Measurements from ENCODE around the gene MEAK7.
"Not testable (repeated sequence)": the region's sequence is repeated elsewhere in the genome, so short reads cannot be mapped to it uniquely, and the experiment has no call there.

The MEAK7 gene

DNA sequence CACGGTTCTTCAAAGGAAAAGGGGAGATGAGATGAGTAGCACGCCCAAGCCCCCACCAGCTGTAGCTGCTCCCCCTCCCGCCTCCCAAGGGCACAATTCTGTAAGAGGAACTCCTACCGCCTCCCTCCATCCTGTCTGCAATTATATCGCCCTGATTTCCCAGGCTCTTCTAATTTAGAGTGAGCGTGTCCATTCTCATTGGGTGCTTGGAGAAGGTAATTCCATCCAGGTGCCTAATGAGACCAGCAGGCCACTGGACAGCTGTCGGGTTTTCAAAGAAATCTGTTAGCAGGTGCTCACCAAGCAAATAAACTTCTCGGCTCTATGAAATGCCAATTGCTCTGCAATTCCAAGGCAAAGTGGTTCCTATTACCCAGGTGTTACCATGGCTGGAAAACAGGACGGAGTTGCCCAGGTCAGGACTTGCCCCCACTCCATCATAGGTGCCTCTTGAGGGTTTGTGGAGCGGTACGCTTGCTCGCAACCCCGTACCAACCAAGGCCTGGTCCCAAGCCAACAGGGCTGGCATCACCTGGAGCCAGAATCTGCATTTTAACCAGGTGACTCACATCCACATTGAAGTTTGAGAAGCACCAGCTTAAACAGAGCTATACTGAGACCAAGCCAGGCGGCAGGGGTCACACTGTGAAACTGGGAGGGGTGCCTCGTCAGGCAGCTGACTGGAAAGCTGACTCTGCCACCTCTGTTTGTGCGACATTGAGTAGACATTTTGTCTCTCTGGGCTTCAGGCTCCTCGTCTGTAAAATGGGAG is 16.5 kb upstream of the MEAK7 start:
- TF ChIP-seq, protein P1, sequence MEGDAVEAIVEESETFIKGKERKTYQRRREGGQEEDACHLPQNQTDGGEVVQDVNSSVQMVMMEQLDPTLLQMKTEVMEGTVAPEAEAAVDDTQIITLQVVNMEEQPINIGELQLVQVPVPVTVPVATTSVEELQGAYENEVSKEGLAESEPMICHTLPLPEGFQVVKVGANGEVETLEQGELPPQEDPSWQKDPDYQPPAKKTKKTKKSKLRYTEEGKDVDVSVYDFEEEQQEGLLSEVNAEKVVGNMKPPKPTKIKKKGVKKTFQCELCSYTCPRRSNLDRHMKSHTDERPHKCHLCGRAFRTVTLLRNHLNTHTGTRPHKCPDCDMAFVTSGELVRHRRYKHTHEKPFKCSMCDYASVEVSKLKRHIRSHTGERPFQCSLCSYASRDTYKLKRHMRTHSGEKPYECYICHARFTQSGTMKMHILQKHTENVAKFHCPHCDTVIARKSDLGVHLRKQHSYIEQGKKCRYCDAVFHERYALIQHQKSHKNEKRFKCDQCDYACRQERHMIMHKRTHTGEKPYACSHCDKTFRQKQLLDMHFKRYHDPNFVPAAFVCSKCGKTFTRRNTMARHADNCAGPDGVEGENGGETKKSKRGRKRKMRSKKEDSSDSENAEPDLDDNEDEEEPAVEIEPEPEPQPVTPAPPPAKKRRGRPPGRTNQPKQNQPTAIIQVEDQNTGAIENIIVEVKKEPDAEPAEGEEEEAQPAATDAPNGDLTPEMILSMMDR (IDR thresholded peaks at IDR 0.05; ENCODE audit: low read depth, low read length, missing control alignments): no peak
- in situ Hi-C loops (cut with HindIII; ENCODE audit: low sequenced_read_pairs): loop anchor here (25.0 kb wide), 1 partner anchor 216 kb away; no protein-coding TSS in a partner anchor
- DNase-seq (ENCODE audit: low read depth): no peak
- no peak overlapping the region for H3K4me3 ChIP-seq (ENCODE audit: low read depth, low read length)

DNA sequence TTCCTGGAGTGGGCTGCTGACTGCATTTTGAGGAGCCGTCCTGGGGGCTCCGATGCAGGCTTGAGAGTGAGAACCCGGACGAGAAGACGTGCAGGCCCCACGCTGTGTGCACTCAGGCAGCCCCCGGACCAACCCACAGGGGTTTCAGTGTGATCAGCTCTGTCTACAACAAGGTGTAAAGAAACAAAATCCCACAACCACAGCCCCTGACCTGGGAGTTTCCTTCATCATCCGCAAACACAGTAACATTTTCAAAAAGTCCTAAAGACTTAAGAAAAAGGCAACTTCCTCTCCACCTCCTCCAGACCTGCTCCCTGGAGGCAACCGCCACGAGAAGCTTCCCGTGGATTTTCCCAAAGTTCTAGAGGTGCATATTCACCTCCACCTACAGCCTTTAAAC is 15.4 kb upstream of the MEAK7 start:
- no peak for DNase-seq (ENCODE audit: low read depth)
- no peak overlapping the region for H3K4me3 ChIP-seq (ENCODE audit: low read depth, low read length)
- in situ Hi-C loops (cut with HindIII; ENCODE audit: low sequenced_read_pairs): loop anchor here (25.0 kb wide), 1 partner anchor 217 kb away; no protein-coding TSS in a partner anchor
- TF ChIP-seq, protein P1 (IDR thresholded peaks at IDR 0.05; ENCODE audit: low read depth, low read length, missing control alignments): no peak

DNA sequence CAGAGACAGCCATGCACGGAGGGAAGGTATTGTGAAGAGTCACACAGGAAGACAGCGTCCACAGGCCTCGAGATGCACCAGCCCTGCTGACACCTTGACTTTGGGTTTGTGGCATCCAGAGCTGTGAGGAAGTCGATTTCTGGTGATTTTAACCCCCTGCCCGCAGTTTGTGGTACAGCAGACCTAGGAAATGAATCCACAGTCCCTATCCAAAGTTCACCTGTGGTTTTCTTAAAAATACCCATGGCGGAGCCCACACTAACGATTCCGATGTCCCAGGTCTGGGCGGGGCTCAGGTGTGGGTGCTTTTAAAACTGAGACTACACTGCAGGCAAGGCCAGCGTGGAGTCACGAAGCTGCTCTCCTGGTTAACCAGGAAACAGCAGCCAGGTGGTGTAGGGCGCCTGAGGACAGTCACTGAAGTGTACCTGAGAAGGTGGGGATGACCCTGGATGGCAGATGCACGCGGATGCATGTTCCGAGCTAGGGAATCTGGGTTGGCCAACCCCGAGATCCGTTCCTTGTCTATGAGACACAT is 14.4 kb upstream of the MEAK7 start:
- TF ChIP-seq, protein P1 (IDR thresholded peaks at IDR 0.05; ENCODE audit: low read depth, low read length, missing control alignments): no peak
- no peak overlapping the region for H3K4me3 ChIP-seq (ENCODE audit: low read depth, low read length)
- no peak for DNase-seq (ENCODE audit: low read depth)
- in situ Hi-C loops (cut with HindIII; ENCODE audit: low sequenced_read_pairs): loop anchor here (25.0 kb wide), 1 partner anchor 218 kb away; no protein-coding TSS in a partner anchor

DNA sequence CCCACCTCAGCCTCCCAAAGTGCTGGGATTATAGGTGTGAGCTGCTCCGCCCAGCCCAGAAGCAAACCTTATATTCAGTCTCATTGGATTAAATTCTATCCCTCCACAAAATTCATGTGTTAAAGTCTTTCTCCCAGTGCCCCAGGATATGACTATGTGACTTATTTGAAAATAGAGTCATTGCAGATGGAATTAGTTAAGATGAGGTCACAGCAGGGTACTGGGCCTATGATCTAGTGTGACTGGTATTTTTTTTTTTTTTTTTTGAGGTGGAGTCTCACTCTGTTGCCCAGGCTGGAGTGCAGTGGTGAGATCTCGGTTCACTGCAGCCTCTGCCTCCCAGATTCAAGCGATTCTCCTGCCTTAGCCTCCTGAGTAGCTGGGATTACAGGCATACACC is 13.8 kb upstream of the MEAK7 start:
- not testable (repeated sequence) for DNase-seq (ENCODE audit: low read depth); H3K4me3 ChIP-seq (ENCODE audit: low read depth, low read length)
- in situ Hi-C loops (cut with HindIII; ENCODE audit: low sequenced_read_pairs): loop anchor here (25.0 kb wide), 1 partner anchor 219 kb away; no protein-coding TSS in a partner anchor

DNA sequence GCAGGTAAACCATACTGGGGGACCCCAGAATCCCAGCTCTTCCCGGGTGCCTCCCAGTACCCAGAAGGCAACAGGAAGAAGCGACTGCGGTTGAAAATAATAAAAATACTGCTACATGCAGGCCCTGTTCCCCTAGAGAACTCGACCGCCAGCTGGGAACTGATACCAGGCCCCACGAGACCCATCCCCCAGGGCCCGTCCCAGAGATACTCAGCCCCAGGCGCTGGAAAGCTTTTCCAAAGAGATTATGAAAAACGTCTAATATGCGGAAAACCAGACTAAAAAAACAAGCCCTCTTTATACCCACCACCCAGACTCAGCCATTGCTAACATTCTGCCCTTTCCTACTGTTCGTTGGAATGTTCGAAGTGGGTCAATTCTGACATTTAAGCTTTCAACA is 12.9 kb upstream of the MEAK7 start:
- in situ Hi-C loops (cut with HindIII; ENCODE audit: low sequenced_read_pairs): loop anchor here (25.0 kb wide), 1 partner anchor 220 kb away; no protein-coding TSS in a partner anchor
- DNase-seq (ENCODE audit: low read depth): no peak
- H3K4me3 ChIP-seq (ENCODE audit: low read depth, low read length): no peak overlapping the region
- TF ChIP-seq, protein P1 (IDR thresholded peaks at IDR 0.05; ENCODE audit: low read depth, low read length, missing control alignments): no peak

DNA sequence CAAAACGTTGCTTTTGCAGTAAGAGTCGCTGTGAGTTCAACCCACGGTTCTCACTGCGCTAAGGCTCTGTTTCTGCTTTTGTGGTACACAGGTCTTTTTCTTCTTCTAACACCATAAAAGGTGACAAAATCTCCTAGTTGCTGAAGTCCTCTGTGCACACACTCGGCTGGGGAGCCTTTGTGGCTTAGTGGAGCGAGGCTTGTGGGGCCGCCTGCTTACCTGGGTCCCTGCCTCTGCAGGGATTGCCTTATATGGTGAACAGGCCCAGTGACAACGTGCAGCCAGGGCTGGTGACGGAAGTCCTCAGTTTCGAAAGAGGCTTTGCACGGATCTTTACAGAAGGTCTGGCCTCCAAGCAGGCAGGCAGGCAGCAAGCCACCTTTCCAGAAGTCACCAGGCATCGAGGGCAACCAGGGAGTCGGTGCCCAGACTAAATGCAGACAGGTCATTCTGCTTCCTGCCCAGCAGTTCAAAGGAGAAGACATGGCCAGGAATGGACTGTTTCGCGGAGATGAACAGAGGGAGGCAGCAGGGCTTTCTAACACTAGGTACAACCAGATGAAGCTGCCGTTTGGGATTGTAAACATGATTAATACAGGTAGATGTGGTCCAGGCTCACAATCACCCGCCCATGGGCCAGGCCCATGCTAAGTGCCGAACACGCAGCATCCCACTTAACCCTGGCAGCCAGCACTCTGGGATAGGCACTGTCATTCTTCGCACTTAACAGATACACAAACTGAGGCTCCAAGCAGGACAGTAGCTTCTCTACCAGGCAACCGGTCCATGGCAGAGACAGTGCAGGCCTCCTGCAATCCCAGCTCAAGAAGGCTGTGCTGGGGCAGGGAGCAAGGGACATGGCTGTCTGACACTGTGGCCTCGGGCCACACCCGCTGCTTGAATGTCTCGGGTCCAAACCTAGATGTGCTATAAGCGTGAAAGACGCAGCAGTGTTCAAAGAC is 10.7 kb upstream of the MEAK7 start:
- H3K4me3 ChIP-seq (ENCODE audit: low read depth, low read length): no peak overlapping the region
- TF ChIP-seq, protein P1 (IDR thresholded peaks at IDR 0.05; ENCODE audit: low read depth, low read length, missing control alignments): no peak
- no peak for DNase-seq (ENCODE audit: low read depth)
- in situ Hi-C loops (cut with HindIII; ENCODE audit: low sequenced_read_pairs): loop anchor here (25.0 kb wide), 1 partner anchor 222 kb away; no protein-coding TSS in a partner anchor
